ENCODE results near the gene EDIL3. TPM values are rescaled to one million over a fixed set of nuclear protein-coding genes. Genes with fewer than 3 reads are reported as not detected.

Gene EDIL3
- total and polyA plus RNA-seq, 2 donors (not counting 3 experiments of a cell fraction or from before 2014, with no cell fraction given), result 9.1 to 28.8 TPM

- DNase-seq (ENCODE audit: low read depth, low spot score) (no peak), FAIRE-seq (no peak)
- Histone ChIP-seq H3K36me3 (ENCODE audit: control insufficient read depth in 2 of 2, extremely low read depth in 1 of 2, insufficient read depth in 2 of 2, low read length in 2 of 2) (no peaks in the 10 kb centered on the region), H3K4me3 (replicated peaks in 1 of 3; ENCODE audit: insufficient read depth in 1 of 3, low read depth in 1 of 3, low read length in 3 of 3) (no peak overlapping the region), H4K20me1 (replicated peaks; ENCODE audit: control insufficient read depth, extremely low read depth, insufficient read depth, low read length) (no peaks in the 10 kb centered on the region), H3K27me3 (ENCODE audit: control insufficient read depth in 2 of 2, insufficient read depth in 2 of 2, low read length in 2 of 2) (no peaks in the 10 kb centered on the region), H3K9me3 (replicated peaks; ENCODE audit: control insufficient read depth, insufficient read depth, low read length) (no peaks in the 10 kb centered on the region), H2AFZ (ENCODE audit: low read depth, low read length) (no peak overlapping the region), H3K9ac (replicated peaks; ENCODE audit: extremely low read depth, insufficient read depth, low read length) (no peak overlapping the region), H3K79me2 (ENCODE audit: control insufficient read depth, insufficient read depth, low read length) (no peaks in the 10 kb centered on the region), H3K4me1 (ENCODE audit: control insufficient read depth, extremely low read depth, insufficient read depth, low read length) (no peaks in the 10 kb centered on the region), H3K9me1 (replicated peaks; ENCODE audit: control insufficient read depth, extremely low read depth, insufficient read depth, low read length) (no peaks in the 10 kb centered on the region), H3K4me2 (ENCODE audit: insufficient read depth, low read length) (no peak overlapping the region), H3K27ac (ENCODE audit: insufficient read depth, low read depth, low read length) (no peak overlapping the region)
- dilution Hi-C loops (cut with MboI; ENCODE audit: extremely low pct_ligation_motif_present, low sequenced_read_pairs), result no loop called here
- no TSS peak for BruUV-seq (replicated peaks)
- ChIA-PET CTCF (no interaction called here), POLR2A (no interaction called here)
- intact Hi-C loops (cut with micrococcal nuclease), result no loop called here
- TF ChIP-seq FOS (IDR thresholded peaks at IDR 0.05; ENCODE audit: borderline replicate concordance, insufficient read depth, low read length), result no peak
- TF ChIP-seq, protein P1, sequence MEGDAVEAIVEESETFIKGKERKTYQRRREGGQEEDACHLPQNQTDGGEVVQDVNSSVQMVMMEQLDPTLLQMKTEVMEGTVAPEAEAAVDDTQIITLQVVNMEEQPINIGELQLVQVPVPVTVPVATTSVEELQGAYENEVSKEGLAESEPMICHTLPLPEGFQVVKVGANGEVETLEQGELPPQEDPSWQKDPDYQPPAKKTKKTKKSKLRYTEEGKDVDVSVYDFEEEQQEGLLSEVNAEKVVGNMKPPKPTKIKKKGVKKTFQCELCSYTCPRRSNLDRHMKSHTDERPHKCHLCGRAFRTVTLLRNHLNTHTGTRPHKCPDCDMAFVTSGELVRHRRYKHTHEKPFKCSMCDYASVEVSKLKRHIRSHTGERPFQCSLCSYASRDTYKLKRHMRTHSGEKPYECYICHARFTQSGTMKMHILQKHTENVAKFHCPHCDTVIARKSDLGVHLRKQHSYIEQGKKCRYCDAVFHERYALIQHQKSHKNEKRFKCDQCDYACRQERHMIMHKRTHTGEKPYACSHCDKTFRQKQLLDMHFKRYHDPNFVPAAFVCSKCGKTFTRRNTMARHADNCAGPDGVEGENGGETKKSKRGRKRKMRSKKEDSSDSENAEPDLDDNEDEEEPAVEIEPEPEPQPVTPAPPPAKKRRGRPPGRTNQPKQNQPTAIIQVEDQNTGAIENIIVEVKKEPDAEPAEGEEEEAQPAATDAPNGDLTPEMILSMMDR (IDR thresholded peaks at IDR 0.05; ENCODE audit: extremely low read depth in 1 of 2, insufficient read depth in 1 of 2, low read depth in 1 of 2, low read length in 2 of 2), result no peak
- no peak for TF ChIP-seq POLR2AphosphoS5 (IDR thresholded peaks at IDR 0.05; ENCODE audit: insufficient read depth, low read depth, low read length)
- no peak for TF ChIP-seq POLR2A (IDR thresholded peaks at IDR 0.05; ENCODE audit: low read depth, low read length)
- TF ChIP-seq, protein P2, sequence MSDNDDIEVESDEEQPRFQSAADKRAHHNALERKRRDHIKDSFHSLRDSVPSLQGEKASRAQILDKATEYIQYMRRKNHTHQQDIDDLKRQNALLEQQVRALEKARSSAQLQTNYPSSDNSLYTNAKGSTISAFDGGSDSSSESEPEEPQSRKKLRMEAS (IDR thresholded peaks at IDR 0.05; ENCODE audit: insufficient read depth, insufficient read length), result no peak
- TF ChIP-seq GATA2 (IDR thresholded peaks at IDR 0.05; ENCODE audit: insufficient read depth, insufficient read length, low read depth, low read length), result no peak
- TF ChIP-seq MYC (IDR thresholded peaks at IDR 0.05; ENCODE audit: low read depth, low read length), result no peak
- TF ChIP-seq EZH2 (IDR thresholded peaks at IDR 0.05; ENCODE audit: borderline replicate concordance, low read depth, low read length, severe bottlenecking), result no peak
- TF ChIP-seq JUN (IDR thresholded peaks at IDR 0.05; ENCODE audit: borderline replicate concordance, insufficient read depth, insufficient read length, low read depth), result no peak
Measured at GRCh38 chr5:84430863-84431663, 46.4 kb upstream of the EDIL3 start.
